Gastrocnemius medialis (tissue), 4 donors: ENCODE measurements around the gene ANKRD65. TPM values are rescaled to one million over a fixed set of nuclear protein-coding genes. Genes with fewer than 3 reads are reported as not detected.
"Not testable (repeated sequence)": the region's sequence is repeated elsewhere in the genome, so short reads cannot be mapped to it uniquely, and the experiment has no call there.

Source experiments
- ATAC-seq, 2 donors: fragments of 150-250 bp; one replicate each; pipeline ENCODE4 v1.9.1; 2016
- DNase-seq, 2 donors: peaks; one replicate each; pipeline ENCODE4 v3.0.0-alpha.2; 2019
- H3K27ac ChIP-seq, 4 donors: fragments of 200-600 bp; sonication (generic); 1 replicate in 1 of 4; 2 replicates in 3 of 4; pipeline ENCODE4 v1.5.1; 2016 to 2018; ENCODE audit warnings: mild to moderate bottlenecking in 2 of 4, moderate library complexity in 1 of 4
- H3K27me3 ChIP-seq, 3 donors: fragments of 200-600 bp; sonication (generic) in 2 of 3; 1 replicate in 1 of 3; 2 replicates in 2 of 3; pipeline versions ENCODE4 v1.5.1 to v1.6.0; 2016 to 2019; ENCODE audit warnings: mild to moderate bottlenecking in 1 of 3, moderate library complexity in 1 of 3
- H3K36me3 ChIP-seq, 2 donors: fragments of 200-600 bp; sonication (generic) in 1 of 2; one replicate each; pipeline ENCODE4 v1.5.1; 2017 to 2018
- H3K4me1 ChIP-seq, 2 donors: fragments of 200-600 bp; sonication (generic) in 1 of 2; one replicate each; pipeline ENCODE4 v1.5.1; 2016 to 2017; ENCODE audit warnings: mild to moderate bottlenecking in 2 of 2
- H3K4me3 ChIP-seq, 4 donors: fragments of 200-600 bp; sonication (generic) in 3 of 4; 1 replicate in 1 of 4; 2 replicates in 3 of 4; pipeline ENCODE4 v1.5.1; 2016 to 2019; ENCODE audit warnings: mild to moderate bottlenecking in 2 of 4
- H3K9me3 ChIP-seq, 3 donors: fragments of 200-600 bp; sonication (generic) in 2 of 3; 1 replicate in 1 of 3; 2 replicates in 2 of 3; pipeline ENCODE4 v1.5.1; 2016 to 2019
- POLR2A ChIP-seq, 2 donors: fragments of 450-650 bp; IDR thresholded peaks; one replicate each; pipeline ENCODE4 v1.6.1; 2017; ENCODE audit warnings: antibody characterized with exemption in 2 of 2, mild to moderate bottlenecking in 2 of 2, moderate library complexity in 2 of 2
- in situ Hi-C, 4 donors: fragments of 200-750 bp; cut with MboI; loops; one replicate each; pipeline versions ENCODE4 v1.15.0 to v1.8.0; 2017; ENCODE audit warnings: low sequenced_read_pairs in 4 of 4
- intact Hi-C: fragments of 100-400 bp; cut with DNase I; formaldehyde crosslinking; loops from one replicate; pipeline ENCODE4 v1.15.1; 2023; ENCODE audit warnings: low total_unique reads
- total RNA-seq, 4 donors: library from RNA; depleted of rRNA; stranded (reverse); fragments of >200 nt; gene quantifications; one replicate each; pipeline versions ENCODE4 v1.1.0 to v1.2.3, GENCODE V29; 2016
- TF ChIP-seq, protein P1 (sequence below), 5 experiments: fragments of 450-650 bp in 3 of 5; fragments of 200-600 bp in 2 of 5; sonication (generic) in 2 of 5; IDR thresholded peaks in 4 of 5; conservative IDR thresholded peaks in 1 of 5; 1 replicate in 4 of 5; 2 replicates in 1 of 5; pipeline ENCODE4 v1.5.1; 2016 to 2019; ENCODE audit warnings: antibody characterized with exemption in 5 of 5, mild to moderate bottlenecking in 3 of 5, moderate library complexity in 3 of 5

Gene ANKRD65
- total RNA-seq, 4 donors from 2014 or later, result 0.16 to 1.8 (median 1.3) TPM

DNA sequence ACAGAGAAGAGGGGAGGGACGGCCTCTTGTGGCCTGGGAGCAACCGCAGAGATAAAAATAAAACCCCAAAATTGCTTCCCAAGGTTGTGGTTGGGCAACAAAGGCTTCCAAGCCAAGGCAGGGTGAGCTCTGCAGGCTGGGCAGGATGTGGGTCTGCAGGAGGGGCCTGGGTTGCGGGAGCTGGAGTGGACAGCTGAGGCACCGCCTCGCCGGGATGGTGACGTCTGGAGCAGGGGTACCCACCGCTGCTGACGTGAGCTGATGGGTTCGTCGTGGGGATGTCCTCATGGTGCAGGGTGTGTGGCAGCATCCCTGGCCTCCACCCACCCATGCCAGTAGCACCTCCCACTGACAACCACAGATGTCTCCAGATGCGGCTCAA lies 49.7 kb downstream of the ANKRD65 start:
- H3K4me1 ChIP-seq, result peaks cover 28 to 37% of the 10 kb centered on the region in 2 donors
- intact Hi-C loops, result loop anchor here (10.0 kb wide), 1 partner anchor 133 kb away; no protein-coding TSS in a partner anchor
- H3K27ac ChIP-seq, result no peak overlapping the region
- no peak for ATAC-seq
- H3K27me3 ChIP-seq, result no peaks in the 10 kb centered on the region
- no peaks in the 10 kb centered on the region for H3K9me3 ChIP-seq
- H3K4me3 ChIP-seq, result no peak overlapping the region
- DNase-seq, result no peak
- TF ChIP-seq POLR2A (IDR thresholded peaks at IDR 0.05), result no peak
- TF ChIP-seq, protein P1, sequence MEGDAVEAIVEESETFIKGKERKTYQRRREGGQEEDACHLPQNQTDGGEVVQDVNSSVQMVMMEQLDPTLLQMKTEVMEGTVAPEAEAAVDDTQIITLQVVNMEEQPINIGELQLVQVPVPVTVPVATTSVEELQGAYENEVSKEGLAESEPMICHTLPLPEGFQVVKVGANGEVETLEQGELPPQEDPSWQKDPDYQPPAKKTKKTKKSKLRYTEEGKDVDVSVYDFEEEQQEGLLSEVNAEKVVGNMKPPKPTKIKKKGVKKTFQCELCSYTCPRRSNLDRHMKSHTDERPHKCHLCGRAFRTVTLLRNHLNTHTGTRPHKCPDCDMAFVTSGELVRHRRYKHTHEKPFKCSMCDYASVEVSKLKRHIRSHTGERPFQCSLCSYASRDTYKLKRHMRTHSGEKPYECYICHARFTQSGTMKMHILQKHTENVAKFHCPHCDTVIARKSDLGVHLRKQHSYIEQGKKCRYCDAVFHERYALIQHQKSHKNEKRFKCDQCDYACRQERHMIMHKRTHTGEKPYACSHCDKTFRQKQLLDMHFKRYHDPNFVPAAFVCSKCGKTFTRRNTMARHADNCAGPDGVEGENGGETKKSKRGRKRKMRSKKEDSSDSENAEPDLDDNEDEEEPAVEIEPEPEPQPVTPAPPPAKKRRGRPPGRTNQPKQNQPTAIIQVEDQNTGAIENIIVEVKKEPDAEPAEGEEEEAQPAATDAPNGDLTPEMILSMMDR (IDR thresholded peaks at IDR 0.05 in 4 of 5, conservative IDR thresholded peaks at IDR 0.05 in 1 of 5), result no peak
- in situ Hi-C loops, result no loop called here
- H3K36me3 ChIP-seq, result peaks cover 0 to 11% of the 10 kb centered on the region in 2 donors

DNA sequence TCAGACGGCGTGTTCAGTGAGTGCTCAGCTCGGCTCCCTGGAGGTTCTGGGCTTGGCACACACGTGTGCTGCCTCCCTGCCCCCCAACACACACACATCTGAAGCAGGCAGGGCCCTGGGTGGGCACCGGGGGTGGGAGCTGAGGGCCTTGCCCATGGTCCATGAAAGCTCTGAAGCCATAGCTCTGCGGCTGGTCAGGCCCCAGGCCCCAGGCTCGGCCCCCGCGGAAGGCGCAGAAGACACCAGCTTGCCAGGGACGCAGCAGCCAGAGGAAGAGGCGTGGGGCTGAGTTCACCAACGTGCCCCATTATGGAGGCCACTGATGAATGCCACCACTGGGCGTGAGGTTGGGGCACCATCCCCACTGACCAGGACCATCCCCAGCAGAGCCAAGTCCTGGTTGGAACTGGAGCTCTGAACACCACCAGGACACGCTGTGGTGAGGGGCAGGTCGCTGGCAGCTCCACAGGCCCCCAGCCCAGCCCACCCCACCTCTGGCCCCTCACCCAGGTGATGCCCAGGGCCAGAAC lies 50.2 kb downstream of the ANKRD65 start:
- Histone ChIP-seq H3K4me1 (peaks cover 26 to 31% of the 10 kb centered on the region in 2 donors), H3K9me3 (no peaks in the 10 kb centered on the region), H3K4me3 (no peak overlapping the region), H3K36me3 (peaks cover 0 to 11% of the 10 kb centered on the region in 2 donors), H3K27me3 (no peaks in the 10 kb centered on the region), H3K27ac (no peak overlapping the region)
- in situ Hi-C loops, result no loop called here
- ATAC-seq, result no peak
- no peak for DNase-seq
- intact Hi-C loops, result loop anchor here (10.0 kb wide), 1 partner anchor 134 kb away; no protein-coding TSS in a partner anchor
- TF ChIP-seq, protein P1 (IDR thresholded peaks at IDR 0.05 in 4 of 5, conservative IDR thresholded peaks at IDR 0.05 in 1 of 5), result no peak
- TF ChIP-seq POLR2A (IDR thresholded peaks at IDR 0.05), result no peak

DNA sequence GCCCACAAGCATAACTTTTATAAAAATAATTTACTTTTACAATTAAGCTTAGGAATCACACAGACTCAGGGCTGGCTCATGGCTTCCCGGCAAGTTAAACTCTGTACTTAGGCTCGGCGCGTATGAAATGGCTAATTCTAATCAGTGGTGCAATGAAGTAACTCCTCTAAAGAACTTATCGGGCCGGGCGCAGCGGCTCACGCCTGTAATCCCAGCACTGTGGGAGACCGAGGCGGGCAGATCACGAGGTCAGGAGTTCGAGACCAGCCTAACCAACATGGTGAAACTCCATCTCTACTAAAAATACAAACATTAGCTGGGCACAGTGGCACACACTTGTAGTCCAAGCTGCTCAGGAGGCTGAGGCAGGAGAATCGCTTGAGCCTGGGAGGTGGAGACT lies 51.0 kb downstream of the ANKRD65 start:
- intact Hi-C loops, result loop anchor here (10.0 kb wide), 1 partner anchor 135 kb away; no protein-coding TSS in a partner anchor
- H3K27ac ChIP-seq, DNase-seq, in situ Hi-C loops, H3K27me3 ChIP-seq, H3K9me3 ChIP-seq, ATAC-seq, H3K4me3 ChIP-seq: not testable (repeated sequence)
- Histone ChIP-seq H3K4me1 (peaks cover 23 to 29% of the 10 kb centered on the region in 2 donors), H3K36me3 (peaks cover 0 to 11% of the 10 kb centered on the region in 2 donors)

Other genes starting within 250 kb of the ANKRD65 start
- gene TTLL10, start 247.4 kb downstream of the ANKRD65 start, total RNA-seq, result under 1 TPM in 2 of 4 donors, not detected in 2; 0.13 to 0.16 TPM
- not detected for gene TNFRSF18, start 214.7 kb downstream of the ANKRD65 start, total RNA-seq
- gene TNFRSF4, start 207.1 kb downstream of the ANKRD65 start, total RNA-seq, result 1 to 10 TPM in 1 of 4 donors, under 1 TPM in 2, not detected in 1; 0.42 to 2.1 (median 0.46) TPM
- 10 to 100 TPM; 51.0 to 94.2 (median 79.4) TPM for gene SDF4, start 189.3 kb downstream of the ANKRD65 start, total RNA-seq
- gene B3GALT6, start 189.0 kb downstream of the ANKRD65 start, total RNA-seq, result 10 to 100 TPM in 3 of 4 donors, 1 to 10 TPM in 1; 8.5 to 32.8 (median 20.6) TPM
- 1 to 10 TPM in 1 of 4 donors, not detected in 3; 2.7 TPM for gene C1QTNF12, start 174.6 kb downstream of the ANKRD65 start, total RNA-seq
- 10 to 100 TPM; 31.3 to 42.3 (median 38.3) TPM for gene UBE2J2, start 147.4 kb downstream of the ANKRD65 start, total RNA-seq
- under 1 TPM in 3 of 4 donors, not detected in 1; 0.19 to 0.91 (median 0.66) TPM for gene SCNN1D, start 140.8 kb downstream of the ANKRD65 start, total RNA-seq
- gene ACAP3, start 113.3 kb downstream of the ANKRD65 start, total RNA-seq, result 10 to 100 TPM; 18.4 to 31.9 (median 25.8) TPM
- gene PUSL1, start 112.7 kb downstream of the ANKRD65 start, total RNA-seq, result 10 to 100 TPM in 2 of 4 donors, 1 to 10 TPM in 2; 6.2 to 13.1 (median 9.5) TPM
- 10 to 100 TPM; 74.0 to 94.4 (median 84.7) TPM for gene INTS11, start 96.6 kb downstream of the ANKRD65 start, total RNA-seq
- gene CPTP, start 96.5 kb downstream of the ANKRD65 start, total RNA-seq, result 10 to 100 TPM; 22.7 to 64.9 (median 34.0) TPM
- gene TAS1R3, start 90.0 kb downstream of the ANKRD65 start, total RNA-seq, result under 1 TPM in 2 of 4 donors, not detected in 2; 0.20 to 0.44 TPM
- gene DVL1, start 71.9 kb downstream of the ANKRD65 start, total RNA-seq, result 100 to 1,000 TPM; 196 to 311 (median 258) TPM
- gene MXRA8, start 62.7 kb downstream of the ANKRD65 start, total RNA-seq, result 10 to 100 TPM; 13.9 to 41.9 (median 34.2) TPM
- 100 to 1,000 TPM; 165 to 450 (median 234) TPM for gene AURKAIP1, start 46.1 kb downstream of the ANKRD65 start, total RNA-seq
- gene CCNL2, start 21.9 kb downstream of the ANKRD65 start, total RNA-seq, result 10 to 100 TPM; 35.0 to 91.1 (median 43.7) TPM
- gene MRPL20, start 14.0 kb downstream of the ANKRD65 start, total RNA-seq, result 100 to 1,000 TPM; 167 to 260 (median 203) TPM
- 1 to 10 TPM; 2.1 to 8.3 (median 6.0) TPM for gene VWA1, start 14.4 kb upstream of the ANKRD65 start, total RNA-seq
- under 1 TPM in 1 of 4 donors, not detected in 3; 0.07 TPM for gene ATAD3C, start 28.4 kb upstream of the ANKRD65 start, total RNA-seq
- gene ATAD3B, start 50.5 kb upstream of the ANKRD65 start, total RNA-seq, result 1 to 10 TPM; 3.5 to 7.1 (median 5.9) TPM
- gene ATAD3A, start 90.9 kb upstream of the ANKRD65 start, total RNA-seq, result 10 to 100 TPM; 22.9 to 47.9 (median 35.6) TPM
- 1 to 10 TPM in 3 of 4 donors, not detected in 1; 1.1 to 2.0 (median 1.9) TPM for gene TMEM240, start 119.3 kb upstream of the ANKRD65 start, total RNA-seq
- 100 to 1,000 TPM; 141 to 235 (median 208) TPM for gene SSU72, start 153.6 kb upstream of the ANKRD65 start, total RNA-seq
- 1 to 10 TPM in 1 of 4 donors, under 1 TPM in 2, not detected in 1; 0.20 to 1.3 (median 0.94) TPM for gene FNDC10, start 178.9 kb upstream of the ANKRD65 start, total RNA-seq
- 100 to 1,000 TPM in 2 of 4 donors, 10 to 100 TPM in 2; 66.4 to 154 (median 117) TPM for gene MIB2, start 194.2 kb upstream of the ANKRD65 start, total RNA-seq
- gene MMP23B, start 210.9 kb upstream of the ANKRD65 start, total RNA-seq, result under 1 TPM in 1 of 4 donors, not detected in 3; 0.62 TPM
- 10 to 100 TPM; 19.5 to 49.0 (median 42.2) TPM for gene CDK11B, start 237.7 kb upstream of the ANKRD65 start, total RNA-seq